Measurements from ENCODE around the gene RLBP1.
"Not testable (repeated sequence)": the region's sequence is repeated elsewhere in the genome, so short reads cannot be mapped to it uniquely, and the experiment has no call there.

Gene RLBP1

GRCh38 chr15:89221543-89221942, at the start of gene RLBP1:
RLBP1 (minus strand) TSS chr15:89221579; CDS start chr15:89218975, 2,604 bp downstream.
- no peaks in the 10 kb centered on the region for H3K36me3 Mint-ChIP-seq (ENCODE audit: low read depth)
- H3K9me3 Mint-ChIP-seq: no peaks in the 10 kb centered on the region
- H3K27me3 Mint-ChIP-seq (ENCODE audit: low read depth): no peaks in the 10 kb centered on the region
- H3K4me3 Mint-ChIP-seq: no peak within 1 kb of the TSS
- H3K4me1 Mint-ChIP-seq (ENCODE audit: low read depth): no peaks in the 10 kb centered on the region
- no peak within 1 kb of the TSS for H3K27ac Mint-ChIP-seq

- H3K36me3 Mint-ChIP-seq (ENCODE audit: low read depth): peaks cover 51% of the 10 kb centered on the region
- H3K9me3 Mint-ChIP-seq: not testable (repeated sequence)
Observed at GRCh38 chr15:89250142-89250541, 28.8 kb upstream of the RLBP1 start.

DNA sequence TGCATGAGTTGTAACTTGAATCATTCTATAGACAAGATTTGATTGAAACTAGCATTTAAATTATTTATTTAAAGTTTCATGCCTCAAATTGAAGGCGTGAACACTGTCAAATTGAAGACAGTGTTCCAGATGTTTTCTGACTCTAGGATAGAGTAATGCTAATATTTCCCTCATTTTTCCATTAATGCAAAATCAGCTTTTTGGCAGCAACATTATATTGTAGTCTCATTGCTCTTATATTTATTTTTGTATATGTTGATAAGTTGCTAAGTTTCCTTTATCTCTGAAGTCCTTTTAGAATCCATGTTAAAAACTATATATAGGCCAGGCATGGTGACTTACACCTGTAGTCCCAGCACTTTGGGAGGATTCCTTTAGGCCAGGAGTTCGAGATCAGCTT, 27.2 kb upstream of the RLBP1 start:
- Mint-ChIP-seq H3K4me1 (ENCODE audit: low read depth) (peaks cover 28% of the 10 kb centered on the region), H3K4me3 (no peak overlapping the region), H3K27me3 (ENCODE audit: low read depth) (no peaks in the 10 kb centered on the region), H3K9me3 (no peaks in the 10 kb centered on the region), H3K27ac (no peak overlapping the region), H3K36me3 (ENCODE audit: low read depth) (peaks cover 53% of the 10 kb centered on the region)

More at GRCh38 chr15:89250142-89250541, 28.8 kb upstream of the RLBP1 start:
- H3K27me3 Mint-ChIP-seq (ENCODE audit: low read depth); H3K27ac Mint-ChIP-seq; H3K4me3 Mint-ChIP-seq: not testable (repeated sequence)
- peaks cover 27% of the 10 kb centered on the region for H3K4me1 Mint-ChIP-seq (ENCODE audit: low read depth)

- Mint-ChIP-seq H3K4me3 (no peak overlapping the region), H3K9me3 (no peaks in the 10 kb centered on the region), H3K36me3 (ENCODE audit: low read depth) (peaks cover 46% of the 10 kb centered on the region), H3K27ac (no peak overlapping the region), H3K27me3 (ENCODE audit: low read depth) (no peaks in the 10 kb centered on the region), H3K4me1 (ENCODE audit: low read depth) (peaks cover 30% of the 10 kb centered on the region)
Observed at GRCh38 chr15:89247446-89247845, 26.1 kb upstream of the RLBP1 start.

DNA sequence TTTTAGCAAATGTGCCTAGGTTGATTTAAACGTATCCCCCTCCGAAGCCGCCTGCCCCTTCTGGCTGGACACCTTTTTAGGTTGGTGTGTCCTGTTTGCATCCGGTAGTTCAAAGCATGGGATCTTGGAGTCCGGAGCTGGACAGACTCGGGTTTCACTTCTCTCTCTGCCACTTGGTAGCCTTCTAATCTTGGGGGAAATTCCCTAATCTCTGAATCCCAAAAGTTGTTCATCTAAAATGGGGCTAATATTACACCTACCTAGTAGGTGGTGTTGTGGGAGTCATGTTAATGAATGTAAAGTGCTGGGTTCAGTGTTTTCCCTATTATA, 23.2 kb upstream of the RLBP1 start:
- Mint-ChIP-seq H3K4me1 (ENCODE audit: low read depth) (peaks cover 29% of the 10 kb centered on the region), H3K4me3 (peak overlapping the region; percentile 97), H3K9me3 (no peaks in the 10 kb centered on the region), H3K27me3 (ENCODE audit: low read depth) (peaks cover 2% of the 10 kb centered on the region), H3K36me3 (ENCODE audit: low read depth) (peaks cover 32% of the 10 kb centered on the region), H3K27ac (peak overlapping the region; percentile 95)

GRCh38 chr15:89243691-89244573, 22.6 kb upstream of the RLBP1 start, which contains the start of gene FANCI:
FANCI (plus strand) TSS chr15:89243979; CDS start chr15:89247648, 3,669 bp downstream.
- H3K4me1 Mint-ChIP-seq (ENCODE audit: low read depth): peaks cover 28% of the 10 kb centered on the region

DNA sequence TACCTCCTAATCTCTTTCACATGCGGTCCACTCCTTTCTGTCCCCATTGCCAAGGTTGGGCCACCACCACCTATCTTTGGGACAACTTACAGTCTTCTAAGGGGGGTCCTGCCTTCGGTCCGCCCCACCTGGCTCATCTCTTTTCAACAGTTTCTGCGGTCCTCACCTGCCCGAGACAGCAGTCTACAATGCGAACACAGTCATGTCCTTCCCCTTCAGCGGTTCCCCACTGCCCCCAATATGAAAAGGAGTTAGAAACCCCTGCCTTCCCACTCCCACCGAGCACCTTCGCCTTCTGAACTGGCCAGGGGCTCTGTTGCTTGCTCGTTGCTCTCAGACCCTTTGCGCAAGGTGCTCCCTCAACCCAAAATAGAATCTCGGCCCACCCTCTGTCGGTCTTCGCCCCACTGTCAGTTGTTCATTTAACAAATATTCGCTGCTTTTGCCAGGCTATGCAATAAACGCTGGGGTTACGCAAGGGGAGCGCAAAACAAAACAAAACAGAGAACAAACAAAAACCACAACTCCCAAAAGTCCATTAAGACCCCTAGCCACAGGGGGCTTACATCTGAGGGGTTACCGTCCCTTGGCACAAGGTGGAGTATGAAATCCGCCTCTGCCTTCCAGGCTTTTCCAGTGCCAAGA, 21.8 kb upstream of the RLBP1 start:
- no peaks in the 10 kb centered on the region for H3K9me3 Mint-ChIP-seq
- peaks cover 22% of the 10 kb centered on the region for H3K36me3 Mint-ChIP-seq (ENCODE audit: low read depth)
- H3K27ac Mint-ChIP-seq: peak overlapping the region; percentile 53
- H3K4me3 Mint-ChIP-seq: peak overlapping the region; percentile 97
- H3K27me3 Mint-ChIP-seq (ENCODE audit: low read depth): peaks cover 11% of the 10 kb centered on the region
- peaks cover 26% of the 10 kb centered on the region for H3K4me1 Mint-ChIP-seq (ENCODE audit: low read depth)

More at GRCh38 chr15:89243691-89244573, 22.6 kb upstream of the RLBP1 start, which contains the start of gene FANCI:
- H3K4me3 Mint-ChIP-seq: peak within 1 kb of the TSS; percentile 97
- H3K27me3 Mint-ChIP-seq (ENCODE audit: low read depth): peaks cover 3% of the 10 kb centered on the region
- H3K36me3 Mint-ChIP-seq (ENCODE audit: low read depth): peaks cover 30% of the 10 kb centered on the region
- H3K9me3 Mint-ChIP-seq: no peaks in the 10 kb centered on the region
- H3K27ac Mint-ChIP-seq: peak within 1 kb of the TSS; percentile 95

DNA sequence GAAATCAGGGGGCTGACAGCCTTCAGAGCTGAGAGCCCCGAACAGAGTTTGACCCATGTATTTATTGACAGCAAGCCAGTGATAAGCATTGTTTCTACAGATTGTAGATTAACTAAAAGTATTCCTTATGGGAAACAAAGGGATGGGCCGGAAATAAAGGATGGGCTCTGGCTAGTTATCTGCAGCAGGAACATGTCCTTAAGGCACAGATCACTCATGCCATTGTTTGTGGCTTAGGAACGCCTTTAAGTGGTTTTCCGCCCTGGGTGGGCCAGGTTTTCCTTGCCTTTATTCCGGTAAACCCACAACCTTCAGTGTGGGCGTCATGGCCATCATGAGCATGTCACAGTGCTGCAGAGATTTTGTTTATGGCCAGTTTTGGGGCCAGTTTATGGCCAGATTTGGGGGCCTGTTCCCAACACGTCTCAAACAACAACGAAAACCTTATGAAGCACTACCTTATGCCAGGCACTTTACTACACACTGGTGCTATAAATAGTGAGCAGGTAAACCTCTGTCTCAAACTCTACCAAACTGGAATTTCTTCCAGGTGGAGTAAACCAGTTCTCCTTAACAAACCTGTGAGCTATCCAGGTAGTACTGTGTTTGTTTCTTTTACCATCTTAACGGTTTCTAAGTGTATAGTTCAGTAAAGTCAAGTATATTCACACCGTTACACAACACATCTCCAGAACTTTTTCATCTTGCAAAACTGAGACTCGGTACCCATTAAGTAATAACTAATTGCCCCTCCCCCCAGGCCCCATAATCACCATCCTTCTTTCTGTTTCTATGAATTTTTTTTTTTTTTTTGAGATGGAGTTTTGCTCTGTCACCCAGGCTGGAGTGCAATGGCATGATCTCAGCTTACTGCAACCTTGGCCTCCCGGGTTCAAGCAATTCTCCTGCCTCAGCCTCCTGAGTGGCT, 18.8 kb upstream of the RLBP1 start:
- not testable (repeated sequence) for H3K36me3 Mint-ChIP-seq (ENCODE audit: low read depth); H3K9me3 Mint-ChIP-seq; H3K4me3 Mint-ChIP-seq; H3K27ac Mint-ChIP-seq; H3K4me1 Mint-ChIP-seq (ENCODE audit: low read depth)
- peaks cover 29% of the 10 kb centered on the region for H3K27me3 Mint-ChIP-seq (ENCODE audit: low read depth)

GRCh38 chr15:89231832-89232231, 10.5 kb upstream of the RLBP1 start:
- no peaks in the 10 kb centered on the region for H3K36me3 Mint-ChIP-seq (ENCODE audit: low read depth)
- peaks cover 32% of the 10 kb centered on the region for H3K27me3 Mint-ChIP-seq (ENCODE audit: low read depth)
- H3K9me3 Mint-ChIP-seq: no peaks in the 10 kb centered on the region
- H3K27ac Mint-ChIP-seq: no peak overlapping the region
- no peak overlapping the region for H3K4me3 Mint-ChIP-seq
- H3K4me1 Mint-ChIP-seq (ENCODE audit: low read depth): peaks cover 2% of the 10 kb centered on the region

GRCh38 chr15:89230277-89230676, 8.9 kb upstream of the RLBP1 start:
- Mint-ChIP-seq H3K27me3 (ENCODE audit: low read depth) (peaks cover 24% of the 10 kb centered on the region), H3K4me1 (ENCODE audit: low read depth) (peaks cover 2% of the 10 kb centered on the region), H3K36me3 (ENCODE audit: low read depth) (no peaks in the 10 kb centered on the region), H3K27ac (no peak overlapping the region), H3K4me3 (no peak overlapping the region), H3K9me3 (no peaks in the 10 kb centered on the region)

DNA sequence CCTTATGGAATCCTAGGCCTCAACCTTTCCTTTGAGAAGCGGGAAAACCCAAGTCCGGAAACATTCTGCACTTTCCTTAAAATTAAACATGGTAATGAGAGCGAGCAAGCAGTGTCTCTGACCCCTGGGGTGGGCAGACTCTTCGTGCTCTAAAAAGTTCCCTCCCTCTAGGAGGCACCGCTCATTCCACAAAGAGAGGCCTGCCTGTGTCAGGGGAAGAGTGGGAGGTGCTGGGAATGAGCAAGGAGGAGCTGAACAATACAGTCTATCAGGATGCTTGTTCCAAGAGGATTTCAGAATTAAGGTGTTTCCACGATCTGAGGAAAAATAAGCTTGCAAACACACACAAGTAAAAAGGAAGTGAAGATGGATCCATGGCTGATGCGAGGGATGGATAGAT, 6.0 kb upstream of the RLBP1 start:
- Mint-ChIP-seq H3K36me3 (ENCODE audit: low read depth) (no peaks in the 10 kb centered on the region), H3K4me1 (ENCODE audit: low read depth) (peaks cover 2% of the 10 kb centered on the region), H3K4me3 (no peak overlapping the region), H3K27me3 (ENCODE audit: low read depth) (peaks cover 12% of the 10 kb centered on the region), H3K27ac (no peak overlapping the region), H3K9me3 (no peaks in the 10 kb centered on the region)

- Mint-ChIP-seq H3K27me3 (ENCODE audit: low read depth) (peaks cover 9% of the 10 kb centered on the region), H3K4me3 (no peak overlapping the region), H3K9me3 (no peaks in the 10 kb centered on the region), H3K4me1 (ENCODE audit: low read depth) (peaks cover 2% of the 10 kb centered on the region), H3K27ac (no peak overlapping the region), H3K36me3 (ENCODE audit: low read depth) (no peaks in the 10 kb centered on the region)
Observed at GRCh38 chr15:89226359-89227221, 5.2 kb upstream of the RLBP1 start.

- H3K36me3 Mint-ChIP-seq (ENCODE audit: low read depth): no peaks in the 10 kb centered on the region
- no peak overlapping the region for H3K27ac Mint-ChIP-seq
- H3K4me3 Mint-ChIP-seq: no peak overlapping the region
- peaks cover 9% of the 10 kb centered on the region for H3K27me3 Mint-ChIP-seq (ENCODE audit: low read depth)
- peaks cover under 1% of the 10 kb centered on the region for H3K4me1 Mint-ChIP-seq (ENCODE audit: low read depth)
- no peaks in the 10 kb centered on the region for H3K9me3 Mint-ChIP-seq
Observed at GRCh38 chr15:89225588-89225987, 4.2 kb upstream of the RLBP1 start.
